SK-N-SH treated with all-trans-retinoic acid at 6 μM for 48 hours (cell line): ENCODE results near the gene RRBP1.

Source experiments
- ATAC-seq: fragments of 200-7000 bp; cut with Tn5 transposase; 3 replicates; pipeline ENCODE4 v1.9.1; 2020; ENCODE audit warnings: mild to moderate bottlenecking, moderate library complexity
- ARNTL ChIP-seq: fragments of 450-650 bp; formaldehyde crosslinking; IDR thresholded peaks from 2 replicates; pipeline ENCODE4 v1.5.0; 2020; ENCODE audit warnings: low read depth, mild to moderate bottlenecking, moderate library complexity, borderline replicate concordance
- BACH2 ChIP-seq: fragments of 250-450 bp; sonication (Bioruptor Pico); IDR thresholded peaks from 2 replicates; pipeline ENCODE4 v1.9.0; 2021; ENCODE audit warnings: mild to moderate bottlenecking, borderline replicate concordance
- CSDC2 ChIP-seq: fragments of 250-450 bp; sonication (Bioruptor Pico); IDR thresholded peaks from 2 replicates; pipeline ENCODE4 v1.5.0; 2020; ENCODE audit warnings: mild to moderate bottlenecking, moderate library complexity
- ESRRG ChIP-seq: fragments of 250-450 bp; sonication (Bioruptor Pico); IDR thresholded peaks from 2 replicates; pipeline ENCODE4 v1.6.1; 2021; ENCODE audit warnings: mild to moderate bottlenecking
- GLIS3 ChIP-seq: fragments of 250-450 bp; sonication (Bioruptor Pico); IDR thresholded peaks from 2 replicates; pipeline ENCODE4 v1.5.0; 2020; ENCODE audit warnings: mild to moderate bottlenecking, moderate library complexity
- ISL1 ChIP-seq: fragments of 250-450 bp; sonication (Bioruptor Pico); IDR thresholded peaks from 2 replicates; pipeline ENCODE4 v2.1.2; 2022; ENCODE audit warnings: mild to moderate bottlenecking, moderate library complexity
- OSR1 ChIP-seq: fragments of 250-450 bp; sonication (Bioruptor Pico); IDR thresholded peaks from 2 replicates; pipeline ENCODE4 v1.8.0; 2022; ENCODE audit warnings: moderate library complexity, mild to moderate bottlenecking, inconsistent platforms
- POU6F1 ChIP-seq: fragments of 250-450 bp; sonication (Bioruptor Pico); IDR thresholded peaks from 2 replicates; pipeline ENCODE4 v1.8.0; 2021; ENCODE audit warnings: low read depth, mild to moderate bottlenecking, moderate library complexity, borderline replicate concordance
- PPARA ChIP-seq: fragments of 250-450 bp; sonication (Bioruptor Pico); IDR thresholded peaks from 2 replicates; pipeline ENCODE4 v1.5.0; 2020; ENCODE audit warnings: mild to moderate bottlenecking, borderline replicate concordance
- RARB ChIP-seq: fragments of 250-450 bp; sonication (Bioruptor Pico); IDR thresholded peaks from 2 replicates; pipeline ENCODE4 v1.8.0; 2021; ENCODE audit warnings: mild to moderate bottlenecking, moderate library complexity
- SNAI2 ChIP-seq: fragments of 250-450 bp; sonication (Bioruptor Pico); IDR thresholded peaks from 2 replicates; pipeline ENCODE4 v1.5.0; 2020; ENCODE audit warnings: mild to moderate bottlenecking, moderate library complexity
- TCF4 ChIP-seq: fragments of 250-450 bp; sonication (Bioruptor Pico); IDR thresholded peaks from 2 replicates; pipeline ENCODE4 v1.8.0; 2021; ENCODE audit warnings: mild to moderate bottlenecking, moderate library complexity, borderline replicate concordance
- TOX ChIP-seq: fragments of 250-450 bp; sonication (Bioruptor Pico); IDR thresholded peaks from 2 replicates; pipeline ENCODE4 v1.8.0; 2021; ENCODE audit warnings: mild to moderate bottlenecking, moderate library complexity, borderline replicate concordance
- TSHZ2 ChIP-seq: fragments of 250-450 bp; sonication (Bioruptor Pico); IDR thresholded peaks from 2 replicates; pipeline ENCODE4 v1.5.0; 2020; ENCODE audit warnings: mild to moderate bottlenecking, moderate library complexity
- ZC3H10 ChIP-seq: fragments of 250-450 bp; sonication (Bioruptor Pico); IDR thresholded peaks from 2 replicates; pipeline ENCODE4 v1.5.1; 2021; ENCODE audit warnings: mild to moderate bottlenecking, moderate library complexity
- ZFP3 ChIP-seq: fragments of 250-450 bp; sonication (Bioruptor Pico); IDR thresholded peaks from 2 replicates; pipeline ENCODE4 v1.5.0; 2020; ENCODE audit warnings: mild to moderate bottlenecking, moderate library complexity
- ZFP30 ChIP-seq: fragments of 450-650 bp; formaldehyde crosslinking; IDR thresholded peaks from 2 replicates; pipeline ENCODE4 v1.5.0; 2022; ENCODE audit warnings: mild to moderate bottlenecking, moderate library complexity
- ZNF565 ChIP-seq: fragments of 450-650 bp; formaldehyde crosslinking; conservative IDR thresholded peaks from 2 replicates; pipeline ENCODE4 v1.5.0; 2020; ENCODE audit warnings: low read depth, mild to moderate bottlenecking, moderate library complexity
- ZNF70 ChIP-seq: fragments of 450-650 bp; formaldehyde crosslinking; IDR thresholded peaks from 2 replicates; pipeline ENCODE4 v1.5.0; 2020; ENCODE audit warnings: mild to moderate bottlenecking, moderate library complexity
- ZNF8 ChIP-seq: fragments of 450-650 bp; formaldehyde crosslinking; IDR thresholded peaks from 2 replicates; pipeline ENCODE4 v1.5.0; 2020; ENCODE audit warnings: mild to moderate bottlenecking, moderate library complexity
- TF ChIP-seq, protein P1 (sequence below): fragments of 250-450 bp; sonication (Bioruptor Pico); IDR thresholded peaks from 2 replicates; pipeline ENCODE4 v1.8.0; 2020; ENCODE audit warnings: mild to moderate bottlenecking, moderate library complexity, borderline replicate concordance
- TF ChIP-seq, protein P2 (sequence below): fragments of 250-450 bp; sonication (Bioruptor Pico); IDR thresholded peaks from 2 replicates; pipeline ENCODE4 v1.5.1; 2021; ENCODE audit warnings: mild to moderate bottlenecking, moderate library complexity
- TF ChIP-seq, protein P3 (sequence below): fragments of 250-450 bp; sonication (Bioruptor Pico); IDR thresholded peaks from 2 replicates; pipeline ENCODE4 v1.5.1; 2020; ENCODE audit warnings: low read depth, mild to moderate bottlenecking, moderate library complexity

Gene RRBP1

GRCh38 chr20:17723301-17723691 is 41.3 kb upstream of the RRBP1 start (continued):
- no peak for TF ChIP-seq ZFP30 (CRISPR knock-in tag)
- TF ChIP-seq TCF4 = no peak
- TF ChIP-seq, protein P1, sequence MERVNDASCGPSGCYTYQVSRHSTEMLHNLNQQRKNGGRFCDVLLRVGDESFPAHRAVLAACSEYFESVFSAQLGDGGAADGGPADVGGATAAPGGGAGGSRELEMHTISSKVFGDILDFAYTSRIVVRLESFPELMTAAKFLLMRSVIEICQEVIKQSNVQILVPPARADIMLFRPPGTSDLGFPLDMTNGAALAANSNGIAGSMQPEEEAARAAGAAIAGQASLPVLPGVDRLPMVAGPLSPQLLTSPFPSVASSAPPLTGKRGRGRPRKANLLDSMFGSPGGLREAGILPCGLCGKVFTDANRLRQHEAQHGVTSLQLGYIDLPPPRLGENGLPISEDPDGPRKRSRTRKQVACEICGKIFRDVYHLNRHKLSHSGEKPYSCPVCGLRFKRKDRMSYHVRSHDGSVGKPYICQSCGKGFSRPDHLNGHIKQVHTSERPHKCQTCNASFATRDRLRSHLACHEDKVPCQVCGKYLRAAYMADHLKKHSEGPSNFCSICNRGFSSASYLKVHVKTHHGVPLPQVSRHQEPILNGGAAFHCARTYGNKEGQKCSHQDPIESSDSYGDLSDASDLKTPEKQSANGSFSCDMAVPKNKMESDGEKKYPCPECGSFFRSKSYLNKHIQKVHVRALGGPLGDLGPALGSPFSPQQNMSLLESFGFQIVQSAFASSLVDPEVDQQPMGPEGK (CRISPR knock-in tag) = no peak

GRCh38 chr20:17722493-17723300 is 40.7 kb upstream of the RRBP1 start:
- no peak for TF ChIP-seq ZFP3 (CRISPR knock-in tag)
- no peak for TF ChIP-seq CSDC2 (CRISPR knock-in tag)
- TF ChIP-seq GLIS3 (CRISPR knock-in tag) = no peak
- TF ChIP-seq ESRRG (CRISPR knock-in tag) = no peak
- TF ChIP-seq, protein P1 (CRISPR knock-in tag) = no peak
- TF ChIP-seq ZNF565 (CRISPR knock-in tag) = no peak
- TF ChIP-seq ZFP30 (CRISPR knock-in tag) = no peak
- no peak for TF ChIP-seq OSR1 (CRISPR knock-in tag)
- TF ChIP-seq SNAI2 = no peak
- no peak for TF ChIP-seq ZNF8 (CRISPR knock-in tag)
- TF ChIP-seq RARB = no peak
- no peak for TF ChIP-seq TSHZ2 (CRISPR knock-in tag)
- no peak for TF ChIP-seq ARNTL
- TF ChIP-seq, protein P2, sequence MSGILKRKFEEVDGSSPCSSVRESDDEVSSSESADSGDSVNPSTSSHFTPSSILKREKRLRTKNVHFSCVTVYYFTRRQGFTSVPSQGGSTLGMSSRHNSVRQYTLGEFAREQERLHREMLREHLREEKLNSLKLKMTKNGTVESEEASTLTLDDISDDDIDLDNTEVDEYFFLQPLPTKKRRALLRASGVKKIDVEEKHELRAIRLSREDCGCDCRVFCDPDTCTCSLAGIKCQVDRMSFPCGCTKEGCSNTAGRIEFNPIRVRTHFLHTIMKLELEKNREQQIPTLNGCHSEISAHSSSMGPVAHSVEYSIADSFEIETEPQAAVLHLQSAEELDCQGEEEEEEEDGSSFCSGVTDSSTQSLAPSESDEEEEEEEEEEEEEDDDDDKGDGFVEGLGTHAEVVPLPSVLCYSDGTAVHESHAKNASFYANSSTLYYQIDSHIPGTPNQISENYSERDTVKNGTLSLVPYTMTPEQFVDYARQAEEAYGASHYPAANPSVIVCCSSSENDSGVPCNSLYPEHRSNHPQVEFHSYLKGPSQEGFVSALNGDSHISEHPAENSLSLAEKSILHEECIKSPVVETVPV = no peak
- no peak for TF ChIP-seq ISL1 (CRISPR knock-in tag)
- TF ChIP-seq TCF4 = no peak
- TF ChIP-seq POU6F1 = no peak
- no peak for TF ChIP-seq PPARA (CRISPR knock-in tag)
- no peak for TF ChIP-seq ZC3H10 (CRISPR knock-in tag)
- no peak for TF ChIP-seq BACH2
- TF ChIP-seq, all 23 proteins: peak for 0
- ATAC-seq = no peak

DNA sequence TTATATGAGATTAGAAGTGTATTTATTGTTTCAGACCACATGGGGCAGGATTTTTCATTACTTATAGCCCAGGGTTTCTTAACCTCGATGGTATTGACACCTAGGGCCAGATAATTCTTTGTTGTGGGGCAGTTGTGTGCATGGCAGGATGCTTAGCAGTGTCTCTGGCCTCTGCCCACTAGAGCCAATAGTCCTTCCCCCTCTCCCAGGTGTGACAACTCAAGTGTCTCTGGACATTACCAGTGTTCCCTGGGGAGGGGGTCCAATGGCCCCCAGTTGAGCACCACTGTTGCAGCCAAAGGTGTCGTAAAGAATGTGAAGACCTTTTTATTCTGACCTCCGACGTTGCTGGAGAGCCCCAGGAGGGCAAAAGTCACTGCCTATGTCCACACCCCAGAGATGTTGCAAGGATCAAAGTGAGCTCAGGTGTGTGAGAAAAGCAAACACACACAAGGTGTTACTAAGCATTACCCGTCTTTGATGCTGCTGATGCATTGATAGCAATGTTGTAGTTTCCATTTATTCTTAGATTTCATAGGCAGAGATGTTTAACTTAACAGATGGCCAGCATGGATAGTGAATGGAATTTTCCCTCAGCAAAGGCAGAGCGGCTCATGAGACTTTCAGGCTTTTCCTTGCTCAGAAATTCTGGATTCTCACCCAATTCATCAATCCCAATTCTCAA is 39.9 kb upstream of the RRBP1 start:
- TF ChIP-seq OSR1 (CRISPR knock-in tag) (no peak), SNAI2 (no peak), TOX (CRISPR knock-in tag) (no peak), GLIS3 (CRISPR knock-in tag) (no peak), ZC3H10 (CRISPR knock-in tag) (no peak), TCF4 (no peak), CSDC2 (CRISPR knock-in tag) (no peak), ESRRG (CRISPR knock-in tag) (no peak), ARNTL (no peak), BACH2 (no peak), ZNF70 (no peak), ZNF565 (CRISPR knock-in tag) (no peak), ZFP3 (CRISPR knock-in tag) (no peak)
- TF ChIP-seq, protein P1 (CRISPR knock-in tag) = no peak
- TF ChIP-seq, protein P3, sequence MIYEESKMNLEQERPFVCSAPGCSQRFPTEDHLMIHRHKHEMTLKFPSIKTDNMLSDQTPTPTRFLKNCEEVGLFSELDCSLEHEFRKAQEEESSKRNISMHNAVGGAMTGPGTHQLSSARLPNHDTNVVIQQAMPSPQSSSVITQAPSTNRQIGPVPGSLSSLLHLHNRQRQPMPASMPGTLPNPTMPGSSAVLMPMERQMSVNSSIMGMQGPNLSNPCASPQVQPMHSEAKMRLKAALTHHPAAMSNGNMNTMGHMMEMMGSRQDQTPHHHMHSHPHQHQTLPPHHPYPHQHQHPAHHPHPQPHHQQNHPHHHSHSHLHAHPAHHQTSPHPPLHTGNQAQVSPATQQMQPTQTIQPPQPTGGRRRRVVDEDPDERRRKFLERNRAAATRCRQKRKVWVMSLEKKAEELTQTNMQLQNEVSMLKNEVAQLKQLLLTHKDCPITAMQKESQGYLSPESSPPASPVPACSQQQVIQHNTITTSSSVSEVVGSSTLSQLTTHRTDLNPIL (CRISPR knock-in tag) = no peak
- ATAC-seq = no peak
